GM12892 (cell line): ENCODE data around the gene TNP1. TPM values are rescaled to one million over a fixed set of nuclear protein-coding genes. Genes with fewer than 3 reads are reported as not detected.

ENCODE experiments used
- DNase-seq: peaks from one replicate; pipeline ENCODE4 v3.0.0; 2011; ENCODE audit not compliant: insufficient read length
- FAIRE-seq: peaks from 2 replicates; lab custom pipeline; 2011; peaks lifted over from hg19 to GRCh38; lab: Jason Lieb, UNC
- POLR2A ChIP-seq: IDR thresholded peaks from 2 replicates; pipeline ENCODE4 v1.6.1; 2011; ENCODE audit warnings: low read depth, low read length, control low read depth
- POLR2AphosphoS5 ChIP-seq: IDR thresholded peaks from 2 replicates; pipeline ENCODE4 v1.6.1; 2011; ENCODE audit warnings: low read depth, low read length, control low read depth
- TAF1 ChIP-seq: IDR thresholded peaks from 2 replicates; pipeline ENCODE4 v1.6.1; 2011; ENCODE audit warnings: low read depth, mild to moderate bottlenecking, control low read depth, low read length, borderline replicate concordance
- polyA plus RNA-seq: library from polyadenylated mRNA; unstranded; fragments of >200 nt; gene quantifications from one replicate; pipeline ENCODE4 v1.2.1, GENCODE V29; 2012; ENCODE audit warnings: missing spikeins, inconsistent platforms; ENCODE audit not compliant: missing spikeins

Gene TNP1, protein sequence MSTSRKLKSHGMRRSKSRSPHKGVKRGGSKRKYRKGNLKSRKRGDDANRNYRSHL
- polyA plus RNA-seq: not detected

- DNase-seq (no peak), FAIRE-seq (no peak)
- TF ChIP-seq POLR2A (no peak), TAF1 (no peak), POLR2AphosphoS5 (no peak)
Measured at GRCh38 chr2:216859944-216860343, at the start of gene TNP1. Gene TNP1, minus strand, starts transcription at chr2:216860064. Its CDS starts 30 bp downstream, at chr2:216860034.

- DNase-seq (no peak), FAIRE-seq (no peak)
- no peak for TF ChIP-seq TAF1
- no peak for TF ChIP-seq POLR2A
- no peak for TF ChIP-seq POLR2AphosphoS5
Measured at GRCh38 chr2:216908300-216908699, 48.4 kb upstream of the TNP1 start.

DNA sequence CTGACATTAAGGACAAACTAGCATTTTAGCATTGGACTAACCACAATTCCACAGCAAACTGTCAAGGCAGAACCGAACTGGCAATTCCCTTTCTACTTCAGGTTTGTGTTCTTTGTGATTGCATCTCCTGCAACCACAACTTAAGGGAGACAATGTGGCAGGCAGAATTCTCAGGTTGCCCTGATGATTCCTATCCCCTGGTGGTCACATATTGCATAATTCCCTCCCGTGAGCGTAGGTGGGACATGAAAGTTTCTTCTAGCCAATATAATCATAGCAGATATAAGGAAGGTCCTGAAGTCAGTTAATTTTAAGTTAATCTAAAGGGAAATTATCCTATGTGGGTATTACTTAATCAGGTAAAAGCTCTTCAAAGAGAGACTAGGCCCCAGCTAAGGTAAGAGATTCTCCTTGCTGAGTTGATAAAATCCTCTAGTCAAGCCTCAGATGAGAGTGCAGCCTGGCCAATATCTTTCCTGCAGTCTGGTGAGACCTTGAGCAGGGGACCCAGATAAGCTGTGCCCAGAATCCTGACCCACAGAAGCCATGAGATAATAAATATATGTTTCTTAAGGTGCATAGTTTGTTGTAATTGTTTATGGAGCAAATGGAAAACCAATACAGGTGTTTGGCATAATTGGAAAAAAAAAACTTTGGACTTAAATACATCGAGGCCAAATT is 45.9 kb upstream of the TNP1 start:
- no peak for DNase-seq
- no peak for FAIRE-seq

GRCh38 chr2:216904974-216905373 is 45.1 kb upstream of the TNP1 start:
- TF ChIP-seq POLR2AphosphoS5 (no peak), TAF1 (no peak), POLR2A (no peak)
- DNase-seq: no peak
- FAIRE-seq: no peak

More for the DNA sequence above, 45.9 kb upstream of the TNP1 start:
- TF ChIP-seq POLR2A (no peak), TAF1 (no peak), POLR2AphosphoS5 (no peak)

GRCh38 chr2:216904554-216904953 is 44.7 kb upstream of the TNP1 start:
- FAIRE-seq (no peak), DNase-seq (no peak)
- TF ChIP-seq TAF1 (no peak), POLR2A (no peak), POLR2AphosphoS5 (no peak)

- DNase-seq: no peak
- no peak for FAIRE-seq
- no peak for TF ChIP-seq POLR2A
- TF ChIP-seq TAF1: no peak
- no peak for TF ChIP-seq POLR2AphosphoS5
Measured at GRCh38 chr2:216903470-216903869, 43.6 kb upstream of the TNP1 start.

- TF ChIP-seq POLR2A (no peak), TAF1 (no peak)
- no peak for FAIRE-seq
Measured at GRCh38 chr2:216901273-216901672, 41.4 kb upstream of the TNP1 start.

DNA sequence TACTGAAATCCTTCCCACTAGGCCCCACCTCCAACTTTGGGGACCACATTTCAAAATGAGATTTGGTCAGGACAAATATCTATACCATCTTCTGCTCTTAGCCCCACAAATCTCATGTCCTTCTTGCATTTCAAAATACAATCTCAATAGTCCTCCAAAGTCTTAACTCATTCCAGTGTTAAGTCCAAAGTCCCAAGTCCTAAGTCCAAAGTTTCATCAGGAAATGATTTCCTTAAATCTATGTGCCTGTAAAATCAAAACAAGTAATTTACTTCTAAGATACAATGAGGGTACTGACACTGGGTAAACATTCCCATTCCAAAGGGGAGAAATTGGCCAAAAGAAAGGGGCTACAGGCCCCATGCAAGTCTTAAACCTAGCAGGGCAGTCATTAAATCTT is 40.5 kb upstream of the TNP1 start:
- FAIRE-seq (no peak), DNase-seq (no peak)
- TF ChIP-seq TAF1 (no peak), POLR2AphosphoS5 (no peak), POLR2A (no peak)

More at GRCh38 chr2:216901273-216901672, 41.4 kb upstream of the TNP1 start:
- no peak for DNase-seq

DNA sequence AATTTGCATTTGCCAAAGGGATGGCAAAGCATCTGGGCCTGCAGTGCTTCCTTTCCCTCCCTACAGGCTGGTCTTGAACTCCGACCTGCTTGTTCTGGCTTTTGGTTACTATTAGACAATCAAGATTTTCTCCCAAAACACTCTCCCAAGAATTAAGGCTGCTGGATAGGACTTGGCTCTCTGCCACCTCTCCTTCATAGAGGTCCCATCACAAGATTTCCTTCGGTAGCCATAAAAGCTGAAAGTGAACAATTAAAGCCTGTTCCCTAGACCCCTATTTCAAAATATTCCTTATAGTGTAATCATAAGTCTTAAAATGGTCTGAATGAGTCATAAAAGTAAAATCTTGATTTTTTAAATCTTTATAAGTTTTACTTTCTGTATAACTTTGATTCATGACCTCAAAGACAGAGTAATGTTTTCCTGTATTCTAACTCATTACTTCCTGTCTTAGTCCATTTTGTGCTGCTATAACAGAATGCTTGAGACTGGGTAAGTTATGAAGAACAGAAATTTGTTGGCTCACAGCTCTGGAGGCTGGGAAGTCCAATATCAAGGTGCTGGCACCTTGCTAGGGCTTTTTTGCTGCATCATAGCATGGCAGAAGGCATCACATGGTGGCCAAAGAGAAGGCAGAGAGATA is 37.8 kb upstream of the TNP1 start:
- TF ChIP-seq POLR2A (no peak), POLR2AphosphoS5 (no peak), TAF1 (no peak)
- no peak for FAIRE-seq

DNA sequence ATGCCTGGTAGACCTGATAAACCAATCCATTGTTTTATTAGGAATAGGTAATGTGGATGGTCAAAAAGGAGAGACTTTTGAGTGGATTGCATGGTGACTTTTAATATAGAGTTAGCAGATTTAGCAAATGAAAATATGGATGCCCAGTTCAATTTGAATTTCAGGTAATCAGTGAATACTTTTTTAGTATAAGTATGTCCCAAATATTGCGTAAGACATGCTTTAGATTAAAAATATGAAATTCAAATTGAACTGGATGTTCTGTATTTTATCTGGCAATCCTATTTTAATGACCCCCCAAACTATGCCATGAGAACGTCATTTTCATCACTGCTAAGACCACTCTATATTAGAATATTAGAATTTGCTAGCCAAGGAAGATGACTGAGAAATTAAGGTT is 30.3 kb upstream of the TNP1 start:
- TF ChIP-seq POLR2A: no peak
- no peak for TF ChIP-seq TAF1
- no peak for TF ChIP-seq POLR2AphosphoS5
- FAIRE-seq (no peak), DNase-seq (no peak)

More for the DNA sequence above, 37.8 kb upstream of the TNP1 start:
- DNase-seq: no peak

GRCh38 chr2:216888887-216889622 is 29.2 kb upstream of the TNP1 start:
- FAIRE-seq (no peak), DNase-seq (no peak)
- TF ChIP-seq POLR2AphosphoS5 (no peak), TAF1 (no peak), POLR2A (no peak)

- DNase-seq: no peak
- no peak for FAIRE-seq
Measured at GRCh38 chr2:216888081-216888480, 28.2 kb upstream of the TNP1 start.

More at GRCh38 chr2:216888081-216888480, 28.2 kb upstream of the TNP1 start:
- TF ChIP-seq TAF1 (no peak), POLR2A (no peak)
